GM12878 (cell line): Measurements from ENCODE around the gene PPL. TPM values are rescaled to one million over a fixed set of nuclear protein-coding genes. Genes with fewer than 3 reads are reported as not detected.

ENCODE experiments used
- ATAC-seq: fragments of 200-7000 bp; cut with Tn5 transposase; 3 replicates; pipeline ENCODE4 v1.9.1; 2020; ENCODE audit warnings: mild to moderate bottlenecking, moderate library complexity
- BruUV-seq: library from RNA; stranded (reverse); fragments of 400-500 nt; replicated peaks from 2 replicates; lab custom pipeline; 2021; lab: Mats Ljungman, UMichigan
- CTCF ChIA-PET: fragments of 300-600 bp; sonication (Branson Sonifier 250); formaldehyde crosslinking; extraction: SDS; loops from one replicate; lab custom pipeline; 2021; ENCODE audit warnings: inconsistent platforms; lab: Yijun Ruan, JAX
- POLR2A ChIA-PET: fragments of 350-600 bp; formaldehyde crosslinking; extraction: SDS; loops from one replicate; lab custom pipeline; 2021; ENCODE audit warnings: inconsistent platforms; lab: Charles Lee
- RAD21 ChIA-PET: fragments of 300-600 bp; sonication (Branson Sonifier 250); formaldehyde crosslinking; loops from one replicate; lab custom pipeline; 2023; ENCODE audit warnings: antibody characterized with exemption; ENCODE audit not compliant: unreplicated experiment; lab: Charles Lee
- SMC1A ChIA-PET: fragments of 300-600 bp; sonication (Branson Sonifier 250); formaldehyde crosslinking; loops from one replicate; lab custom pipeline; 2023; ENCODE audit not compliant: unreplicated experiment, uncharacterized antibody; lab: Charles Lee
- DNase-seq: peaks from one replicate; pipeline ENCODE4 v3.0.0-alpha.2; 2011; ENCODE audit warnings: low read depth, low spot score
- FAIRE-seq: peaks from 3 replicates; lab custom pipeline; 2011; peaks lifted over from hg19 to GRCh38; lab: Jason Lieb, UNC
- H2AFZ ChIP-seq: 2 replicates; pipeline ENCODE4 v1.6.0; 2011; ENCODE audit warnings: low read depth, low read length, control low read depth; ENCODE audit not compliant: control insufficient read depth
- H3K27ac ChIP-seq: 2 replicates; pipeline ENCODE4 v1.5.1; 2011; ENCODE audit warnings: control low read depth; ENCODE audit not compliant: control insufficient read depth, insufficient read depth
- H3K27me3 ChIP-seq, 2 experiments: replicated peaks in 1 of 2; 2 replicates each; pipeline versions ENCODE4 v1.6.0 to v1.6.1; 2011; ENCODE audit warnings: low read length in 1 of 2; ENCODE audit not compliant: control insufficient read depth in 2 of 2, insufficient read depth in 2 of 2
- H3K36me3 ChIP-seq, 2 experiments: 2 replicates each; pipeline ENCODE4 v1.5.1; 2011; ENCODE audit warnings: low read length in 1 of 2; ENCODE audit not compliant: control insufficient read depth in 2 of 2, insufficient read depth in 2 of 2
- H3K4me1 ChIP-seq: 2 replicates; pipeline ENCODE4 v1.6.1; 2011; ENCODE audit warnings: mild to moderate bottlenecking, low read length, moderate library complexity, mixed read lengths; ENCODE audit not compliant: control insufficient read depth, insufficient read depth
- H3K4me2 ChIP-seq: 2 replicates; pipeline ENCODE4 v1.6.0; 2011; ENCODE audit warnings: control low read depth; ENCODE audit not compliant: control insufficient read depth, insufficient read depth
- H3K4me3 ChIP-seq: fragments of 200-600 bp; sonication (generic); 2 replicates; pipeline ENCODE4 v1.5.1; 2016
- H3K79me2 ChIP-seq: 2 replicates; pipeline ENCODE4 v1.6.0; 2011; ENCODE audit warnings: low read length; ENCODE audit not compliant: control insufficient read depth, insufficient read depth
- H3K9ac ChIP-seq: 2 replicates; pipeline ENCODE4 v1.8.0; 2011; ENCODE audit warnings: low read length, control low read depth, mixed read lengths; ENCODE audit not compliant: control insufficient read depth, insufficient read depth
- H3K9me3 ChIP-seq: replicated peaks from 3 replicates; pipeline ENCODE4 v1.5.1; 2011; ENCODE audit warnings: mild to moderate bottlenecking, low read length; ENCODE audit not compliant: control insufficient read depth, insufficient read depth
- H4K20me1 ChIP-seq: 2 replicates; pipeline ENCODE4 v1.6.0; 2011; ENCODE audit not compliant: control insufficient read depth, insufficient read depth
- ELK1 ChIP-seq: IDR thresholded peaks from 2 replicates; pipeline ENCODE4 v1.6.1; 2012; ENCODE audit warnings: low read depth, low read length, improper control_type of control experiment
- ESRRA ChIP-seq: IDR thresholded peaks from 2 replicates; pipeline ENCODE4 v1.6.1; 2012; ENCODE audit warnings: mild to moderate bottlenecking, low read length, improper control_type of control experiment
- MEF2A ChIP-seq: IDR thresholded peaks from 2 replicates; pipeline ENCODE4 v1.6.1; 2011; ENCODE audit warnings: low read depth, mild to moderate bottlenecking, low read length, moderate library complexity; ENCODE audit not compliant: insufficient read depth
- MYB ChIP-seq: fragments of 150-350 bp; IDR thresholded peaks from 2 replicates; pipeline ENCODE4 v1.6.1; 2014; ENCODE audit warnings: mild to moderate bottlenecking, low read depth, low read length, borderline replicate concordance
- NFIC ChIP-seq: IDR thresholded peaks from 2 replicates; pipeline ENCODE4 v1.6.1; 2012; ENCODE audit warnings: low read depth, mild to moderate bottlenecking, inconsistent platforms, low read length, moderate library complexity
- PKNOX1 ChIP-seq: fragments of 450-650 bp; IDR thresholded peaks from 2 replicates; pipeline ENCODE4 v1.6.1; 2016; ENCODE audit warnings: mild to moderate bottlenecking
- POLR2A ChIP-seq: IDR thresholded peaks from 2 replicates; pipeline ENCODE4 v1.6.1; 2011; ENCODE audit warnings: low read depth, mild to moderate bottlenecking, low read length
- POLR2AphosphoS5 ChIP-seq: IDR thresholded peaks from 2 replicates; pipeline ENCODE4 v1.6.1; 2011; ENCODE audit warnings: mild to moderate bottlenecking, low read length, inconsistent platforms
- SMAD1 ChIP-seq: fragments of 450-650 bp; IDR thresholded peaks from 2 replicates; pipeline ENCODE4 v1.6.1; 2018; ENCODE audit warnings: mild to moderate bottlenecking, low read depth; ENCODE audit not compliant: partially characterized antibody
- SMAD5 ChIP-seq: IDR thresholded peaks from 2 replicates; pipeline ENCODE4 v1.6.1; 2016; ENCODE audit warnings: antibody characterized with exemption, low read depth
- SMC3 ChIP-seq: IDR thresholded peaks from 2 replicates; pipeline ENCODE4 v1.6.1; 2011; ENCODE audit warnings: low read length, improper control_type of control experiment, borderline replicate concordance
- SPI1 ChIP-seq: IDR thresholded peaks from 2 replicates; pipeline ENCODE4 v1.6.1; 2011; ENCODE audit warnings: low read depth, mild to moderate bottlenecking, low read length, moderate library complexity, borderline replicate concordance; ENCODE audit not compliant: insufficient read depth
- TAF1 ChIP-seq: IDR thresholded peaks from 2 replicates; pipeline ENCODE4 v1.6.1; 2011; ENCODE audit warnings: mild to moderate bottlenecking, low read depth, low read length, borderline replicate concordance
- TARDBP ChIP-seq: IDR thresholded peaks from 2 replicates; pipeline ENCODE4 v1.6.1; 2016; ENCODE audit warnings: borderline replicate concordance
- TBL1XR1 ChIP-seq: IDR thresholded peaks from 2 replicates; pipeline ENCODE4 v1.6.1; 2012; ENCODE audit warnings: low read depth, low read length, improper control_type of control experiment
- USF1 ChIP-seq: IDR thresholded peaks from 2 replicates; pipeline ENCODE4 v1.6.1; 2011; ENCODE audit warnings: borderline replicate concordance, low read depth, mild to moderate bottlenecking, moderate library complexity, mixed read lengths, low read length; ENCODE audit not compliant: insufficient read depth; ENCODE audit errors: extremely low read length
- ZNF207 ChIP-seq: fragments of 450-650 bp; IDR thresholded peaks from 2 replicates; pipeline ENCODE4 v1.6.1; 2014; ENCODE audit warnings: antibody characterized with exemption, mild to moderate bottlenecking, borderline replicate concordance
- ZNF592 ChIP-seq: fragments of 450-650 bp; IDR thresholded peaks from 2 replicates; pipeline ENCODE4 v1.6.1; 2017; ENCODE audit warnings: mild to moderate bottlenecking, moderate library complexity
- ZNF622 ChIP-seq: fragments of 450-650 bp; IDR thresholded peaks from 2 replicates; pipeline ENCODE4 v1.6.1; 2017; ENCODE audit warnings: mild to moderate bottlenecking, inconsistent platforms
- WGBS: methylation state at CpG from one replicate; pipeline ENCODE4 v1.1.6; 2016; ENCODE audit warnings: low lambda C conversion rate; ENCODE audit not compliant: insufficient replicate concordance, insufficient coverage; ENCODE audit errors: missing lambda C conversion rate; 5-methylcytosine and 5-hydroxymethylcytosine counted together
- in situ Hi-C: fragments of 300-500 bp; cut with MboI; formaldehyde crosslinking; loops from 9 replicates; pipeline ENCODE4 v1.14.3; 2018; ENCODE audit warnings: mixed read lengths
- intact Hi-C: fragments of 100-400 bp; cut with micrococcal nuclease; formaldehyde crosslinking; loops from one replicate; pipeline ENCODE4 v1.14.2; 2022; ENCODE audit not compliant: unreplicated experiment
- polyA plus RNA-seq, 11 experiments: library from polyadenylated mRNA; depleted of rRNA in 4 of 11; unstranded in 6 of 11; stranded (reverse) in 5 of 11; fragments of >200 nt; fragmentation: Nextera tagmentation in 4 of 11; fragmentation: Illumina TruSeq in 1 of 11; extraction: Ambion mirVana in 4 of 11; extraction: Trizol in 1 of 11; gene quantifications; 1 replicate in 1 of 11; 2 replicates in 10 of 11; pipeline versions ENCODE4 v1.2.1 to v1.2.3, GENCODE V29; 2011 to 2016; ENCODE audit warnings: inconsistent platforms in 2 of 11, missing spikeins in 2 of 11, low read depth in 1 of 11
- total RNA-seq, 4 experiments: library from RNA; depleted of rRNA in 3 of 4; stranded (reverse); fragments of >200 nt in 3 of 4; fragmentation: Illumina TruSeq in 1 of 4; extraction: Trizol in 1 of 4; gene quantifications; 2 replicates each; pipeline versions ENCODE4 v1.2.1 to v1.2.3, GENCODE V29; 2013 to 2021

The PPL gene
- total and polyA plus RNA-seq, 10 of the 15 experiments (the other 5 are each of a cell fraction or from before 2014, with no cell fraction given), result 0.03 to 0.47 (median 0.05) TPM; not detected in 2

GRCh38 chr16:4960579-4960978 is 23.6 kb upstream of the PPL start:
- Histone ChIP-seq H3K4me1 (peaks cover 4% of the 10 kb centered on the region; the same call in 1 of the 2 replicates), H2AFZ (no peak overlapping the region), H3K4me3 (no peak overlapping the region), H3K9ac (no peak overlapping the region), H3K27ac (no peak overlapping the region), H3K36me3 (no peaks in the 10 kb centered on the region), H4K20me1 (no peaks in the 10 kb centered on the region), H3K9me3 (no peaks in the 10 kb centered on the region), H3K27me3 (no peaks in the 10 kb centered on the region; a peak in 2 of 4 replicates), H3K79me2 (no peaks in the 10 kb centered on the region), H3K4me2 (no peak overlapping the region)
- SMC1A ChIA-PET, result no interaction called here
- BruUV-seq, result no TSS peak
- in situ Hi-C loops (no loop called here), intact Hi-C loops (no loop called here)
- 16% methylated on average over 6 of the region's 6 CpGs for WGBS
- CTCF ChIA-PET, result interaction anchor here (0.6 kb wide), 1 partner anchor 150 kb away, joined by 4 read pairs; no protein-coding TSS in a partner anchor
- no peak for DNase-seq
- no peak for ATAC-seq
- FAIRE-seq, result no peak
- POLR2A ChIA-PET, result no interaction called here
- RAD21 ChIA-PET, result no interaction called here
- TF ChIP-seq PKNOX1, result no peak
- no peak for TF ChIP-seq MYB
- no peak for TF ChIP-seq POLR2A
- TF ChIP-seq TAF1, result no peak
- TF ChIP-seq USF1, result no peak
- no peak for TF ChIP-seq POLR2AphosphoS5
- no peak for TF ChIP-seq NFIC
- TF ChIP-seq MEF2A, result no peak
- no peak for TF ChIP-seq SMAD5
- no peak for TF ChIP-seq ESRRA
- TF ChIP-seq TARDBP, result no peak
- TF ChIP-seq ZNF622, result no peak
- no peak for TF ChIP-seq TBL1XR1
- TF ChIP-seq ELK1, result no peak
- no peak for TF ChIP-seq ZNF592
- TF ChIP-seq SMAD1, result no peak
- no peak for TF ChIP-seq SMC3
- no peak for TF ChIP-seq ZNF207
- TF ChIP-seq SPI1, result no peak
